A549 (cell line): ENCODE results near the gene MDM1. TPM values are rescaled to one million over a fixed set of nuclear protein-coding genes. Genes with fewer than 3 reads are reported as not detected.

ENCODE experiments used
- ATAC-seq, 2 experiments: fragments of 200-7000 bp in 1 of 2; fragments of >200 bp in 1 of 2; cut with Nextera tagmentation in 1 of 2; cut with Tn5 transposase in 1 of 2; 3 replicates each; pipeline versions ENCODE4 v1.8.0 to v1.9.1; 2018 to 2020; ENCODE audit warnings: mild to moderate bottlenecking in 1 of 2, moderate library complexity in 1 of 2
- CTCF ChIA-PET: fragments of 300-600 bp; sonication (Branson Sonifier 250); formaldehyde crosslinking; extraction: SDS; loops from one replicate; lab custom pipeline; 2021; ENCODE audit warnings: antibody characterized with exemption, inconsistent platforms; lab: Yijun Ruan, JAX
- POLR2A ChIA-PET: fragments of 350-600 bp; formaldehyde crosslinking; extraction: SDS; loops from one replicate; lab custom pipeline; 2021; ENCODE audit warnings: antibody characterized with exemption, inconsistent platforms; lab: Yijun Ruan, JAX
- DNase-seq, 2 experiments: peaks; one replicate each; pipeline versions ENCODE4 v3.0.0 to v3.0.0-alpha.2; 2011 to 2016; ENCODE audit warnings: low read depth in 1 of 2, low spot score in 1 of 2
- FAIRE-seq: peaks from 2 replicates; lab custom pipeline; 2011; peaks lifted over from hg19 to GRCh38; lab: Jason Lieb, UNC
- H3K27ac ChIP-seq, 2 experiments: fragments of >200 bp; sonication (Bioruptor Twin); formaldehyde crosslinking; 3 replicates each; pipeline ENCODE4 v1.5.1; 2016 to 2017
- H3K4me1 ChIP-seq: fragments of >200 bp; sonication (Bioruptor Twin); formaldehyde crosslinking; 3 replicates; pipeline ENCODE4 v1.6.1; 2016
- H3K4me2 ChIP-seq: fragments of >200 bp; sonication (Bioruptor Twin); formaldehyde crosslinking; 3 replicates; pipeline ENCODE4 v1.6.1; 2016
- H3K4me3 ChIP-seq: fragments of >200 bp; sonication (Bioruptor Twin); formaldehyde crosslinking; 3 replicates; pipeline ENCODE4 v1.5.1; 2016
- H3K9me3 ChIP-seq: fragments of >200 bp; sonication (Bioruptor Twin); formaldehyde crosslinking; 3 replicates; pipeline ENCODE4 v1.6.1; 2016
- BCL3 ChIP-seq: fragments of >200 bp; sonication (Bioruptor Twin); formaldehyde crosslinking; IDR thresholded peaks from 3 replicates; pipeline ENCODE4 v1.6.1; 2016
- CBX2 ChIP-seq: fragments of 200-600 bp; sonication (generic); IDR thresholded peaks from 2 replicates; pipeline ENCODE4 v1.6.1; 2016; ENCODE audit warnings: low read depth, mild to moderate bottlenecking, borderline replicate concordance
- CEBPB ChIP-seq, 2 experiments: fragments of >200 bp in 1 of 2; sonication (Bioruptor Twin) in 1 of 2; formaldehyde crosslinking in 1 of 2; IDR thresholded peaks; 2 replicates each; pipeline ENCODE4 v1.6.1; 2012 to 2016
- CHD2 ChIP-seq: fragments of 150-350 bp; IDR thresholded peaks from 2 replicates; pipeline ENCODE4 v1.6.1; 2014; ENCODE audit warnings: low read length; ENCODE audit not compliant: partially characterized antibody
- EHMT2 ChIP-seq: fragments of 200-600 bp; sonication (generic); IDR thresholded peaks from 2 replicates; pipeline ENCODE4 v1.6.1; 2016; ENCODE audit warnings: antibody characterized with exemption, low read depth, mild to moderate bottlenecking, moderate library complexity
- ELK1 ChIP-seq: fragments of 150-350 bp; IDR thresholded peaks from 2 replicates; pipeline ENCODE4 v1.6.1; 2014; ENCODE audit warnings: low read depth, mild to moderate bottlenecking, low read length
- EP300 ChIP-seq, 2 experiments: fragments of >200 bp; sonication (Bioruptor Twin); formaldehyde crosslinking; IDR thresholded peaks; 2 replicates in 1 of 2; 3 replicates in 1 of 2; pipeline ENCODE4 v1.6.1; 2016 to 2017
- ESRRA ChIP-seq: fragments of 150-350 bp; IDR thresholded peaks from 2 replicates; pipeline ENCODE4 v1.6.1; 2014; ENCODE audit warnings: mild to moderate bottlenecking, low read length, borderline replicate concordance
- FOSB ChIP-seq: fragments of 250-450 bp; sonication (Bioruptor Pico); IDR thresholded peaks from 2 replicates; pipeline ENCODE4 v1.5.0; 2020; ENCODE audit warnings: mild to moderate bottlenecking, moderate library complexity
- FOSL2 ChIP-seq, 2 experiments: fragments of 450-650 bp in 1 of 2; fragments of >200 bp in 1 of 2; sonication (Bioruptor Twin) in 1 of 2; formaldehyde crosslinking; IDR thresholded peaks; 2 replicates each; pipeline versions ENCODE4 v1.5.0 to v1.6.1; 2016 to 2020; ENCODE audit warnings: mild to moderate bottlenecking in 1 of 2, moderate library complexity in 1 of 2
- GATA3 ChIP-seq: IDR thresholded peaks from 2 replicates; pipeline ENCODE4 v1.6.1; 2012; ENCODE audit warnings: borderline replicate concordance
- HOXB13 ChIP-seq: fragments of 250-450 bp; sonication (Bioruptor Pico); IDR thresholded peaks from 2 replicates; pipeline ENCODE4 v1.5.0; 2020; ENCODE audit warnings: low read depth, mild to moderate bottlenecking, moderate library complexity
- HOXB5 ChIP-seq: fragments of 250-450 bp; sonication (Bioruptor Pico); IDR thresholded peaks from 2 replicates; pipeline ENCODE4 v1.5.0; 2020; ENCODE audit warnings: mild to moderate bottlenecking, moderate library complexity
- JUN ChIP-seq, 2 experiments: fragments of >200 bp; sonication (Bioruptor Twin); formaldehyde crosslinking; IDR thresholded peaks; 2 replicates in 1 of 2; 3 replicates in 1 of 2; pipeline ENCODE4 v1.6.1; 2016 to 2017
- MAFK ChIP-seq: fragments of 450-650 bp; IDR thresholded peaks from 2 replicates; pipeline ENCODE4 v1.6.1; 2014; ENCODE audit not compliant: partially characterized antibody
- MYC ChIP-seq: IDR thresholded peaks from 2 replicates; pipeline ENCODE4 v1.6.1; 2012; ENCODE audit warnings: mild to moderate bottlenecking, inconsistent platforms, low read length, improper control_type of control experiment, borderline replicate concordance
- POLR2AphosphoS2 ChIP-seq: conservative IDR thresholded peaks from 2 replicates; pipeline ENCODE4 v1.6.1; 2012; ENCODE audit warnings: low read length, improper control_type of control experiment, inconsistent platforms
- RARB ChIP-seq: fragments of 250-450 bp; sonication (Bioruptor Pico); IDR thresholded peaks from 2 replicates; pipeline ENCODE4 v1.8.0; 2021; ENCODE audit warnings: mild to moderate bottlenecking, moderate library complexity
- RFX5 ChIP-seq: fragments of 450-650 bp; IDR thresholded peaks from 2 replicates; pipeline ENCODE4 v1.7.1; 2014; ENCODE audit warnings: antibody characterized with exemption, mild to moderate bottlenecking, moderate library complexity
- SMC3 ChIP-seq: fragments of >200 bp; sonication (Bioruptor Twin); formaldehyde crosslinking; IDR thresholded peaks from 3 replicates; pipeline ENCODE4 v1.6.1; 2018; ENCODE audit warnings: inconsistent platforms
- SREBF2 ChIP-seq: fragments of 450-650 bp; IDR thresholded peaks from 2 replicates; pipeline ENCODE4 v1.6.1; 2014; ENCODE audit warnings: mild to moderate bottlenecking, moderate library complexity
- USF2 ChIP-seq: fragments of 450-650 bp; IDR thresholded peaks from 2 replicates; pipeline ENCODE4 v1.6.1; 2014; ENCODE audit warnings: antibody characterized with exemption
- ZSCAN20 ChIP-seq: fragments of 250-450 bp; sonication (Bioruptor Pico); IDR thresholded peaks from 2 replicates; pipeline ENCODE4 v1.8.0; 2022; ENCODE audit warnings: mild to moderate bottlenecking, moderate library complexity
- WGBS: methylation state at CpG from one replicate; pipeline ENCODE4 v1.1.6; 2017; ENCODE audit errors: missing lambda C conversion rate; 5-methylcytosine and 5-hydroxymethylcytosine counted together
- polyA plus RNA-seq, 4 experiments: library from polyadenylated mRNA; depleted of rRNA in 3 of 4; stranded (reverse); fragments of >200 nt; fragmentation: RNase III in 1 of 4; extraction: RNeasy Plus Mini Kit Qiagen cat#74134 plus additional on column Dnase treatment in 1 of 4; gene quantifications; 2 replicates in 3 of 4; 3 replicates in 1 of 4; pipeline ENCODE4 v1.2.3, GENCODE V29; 2011 to 2017

Gene MDM1
- polyA plus RNA-seq, 2 of the 4 experiments (the other 2 are of a cell fraction), result 12.5 to 24.5 TPM

- ChIA-PET CTCF (interaction anchor here (1.0 to 1.5 kb wide), 2 partner anchors 14 to 20 kb away, joined by 3 to 8 read pairs; no protein-coding TSS in a partner anchor), POLR2A (no interaction called here)
- FAIRE-seq (no peak), ATAC-seq (peak in 1 of 2 experiments; percentile 23; a peak in 1 of 6 replicates), DNase-seq (peak in 1 of 2 experiments; percentile 59)
- H3K9me3 ChIP-seq, result no peaks in the 10 kb centered on the region
- H3K27ac ChIP-seq, result no peak overlapping the region
- TF ChIP-seq EHMT2, result no peak
- no peak overlapping the region for H3K4me3 ChIP-seq
- peaks cover 12% of the 10 kb centered on the region for H3K4me1 ChIP-seq
- peak overlapping the region; percentile 37 for H3K4me2 ChIP-seq
- WGBS, result 36% methylated on average over 5 of the region's 5 CpGs
Measured at GRCh38 chr12:68378872-68379606, 46.9 kb upstream of the MDM1 start.

- ATAC-seq (no peak), DNase-seq (no peak), FAIRE-seq (no peak)
- POLR2A ChIA-PET, result interaction anchor here (1.1 kb wide), 1 partner anchor 13 kb away, joined by 4 read pairs; no protein-coding TSS in a partner anchor
- Histone ChIP-seq H3K4me2 (no peak overlapping the region), H3K9me3 (no peaks in the 10 kb centered on the region), H3K4me1 (peaks cover 12% of the 10 kb centered on the region), H3K4me3 (no peak overlapping the region), H3K27ac (no peak overlapping the region)
- WGBS, result 52% methylated on average over 3 of the region's 3 CpGs
- no peak for TF ChIP-seq POLR2AphosphoS2
- TF ChIP-seq MYC, result no peak
- TF ChIP-seq MAFK, result no peak
- CTCF ChIA-PET, result interaction anchor here (1.0 to 1.5 kb wide), 3 partner anchors 15 to 28 kb away, joined by 3 to 8 read pairs (median 3); no protein-coding TSS in a partner anchor
Measured at GRCh38 chr12:68377881-68378280, 45.7 kb upstream of the MDM1 start.

GRCh38 chr12:68376901-68377300 lies 44.7 kb upstream of the MDM1 start:
- Histone ChIP-seq H3K4me1 (peaks cover 12% of the 10 kb centered on the region), H3K4me3 (no peak overlapping the region), H3K4me2 (no peak overlapping the region), H3K9me3 (no peaks in the 10 kb centered on the region), H3K27ac (no peak overlapping the region)
- 79% methylated on average over 7 of the region's 7 CpGs for WGBS
- no peak for DNase-seq
- FAIRE-seq, result no peak
- CTCF ChIA-PET, result interaction anchor here (1.5 kb wide), 1 partner anchor 29 kb away, joined by 3 read pairs; no protein-coding TSS in a partner anchor
- no peak for ATAC-seq
- no peak for TF ChIP-seq RARB (CRISPR knock-in tag)
- TF ChIP-seq GATA3, result no peak
- no peak for TF ChIP-seq RFX5
- TF ChIP-seq FOSB (CRISPR knock-in tag), result no peak
- TF ChIP-seq MYC, result no peak
- no peak for TF ChIP-seq CBX2
- POLR2A ChIA-PET, result no interaction called here

- Histone ChIP-seq H3K4me1 (peaks cover 12% of the 10 kb centered on the region), H3K4me3 (no peak overlapping the region), H3K9me3 (no peaks in the 10 kb centered on the region), H3K4me2 (no peak overlapping the region), H3K27ac (no peak overlapping the region)
- ATAC-seq (no peak), FAIRE-seq (no peak), DNase-seq (no peak)
- ChIA-PET POLR2A (no interaction called here), CTCF (interaction anchor here (1.5 kb wide), 1 partner anchor 30 kb away, joined by 3 read pairs; no protein-coding TSS in a partner anchor)
- WGBS, result 66% methylated on average over 4 of the region's 4 CpGs
- TF ChIP-seq RARB (CRISPR knock-in tag) (no peak), HOXB5 (CRISPR knock-in tag) (no peak), EP300 (IDR thresholded peaks at IDR 0.05) (no peak), JUN (IDR thresholded peaks at IDR 0.05) (no peak), CEBPB (IDR thresholded peaks at IDR 0.05) (no peak), HOXB13 (CRISPR knock-in tag) (no peak), USF2 (no peak), ZSCAN20 (no peak), SMC3 (no peak), ELK1 (no peak), CHD2 (no peak), BCL3 (no peak), ESRRA (no peak), POLR2AphosphoS2 (no peak), MAFK (no peak), FOSL2 (IDR thresholded peaks at IDR 0.05) (no peak), FOSL2 (CRISPR knock-in tag; IDR thresholded peaks at IDR 0.05) (no peak), SREBF2 (no peak)
Measured at GRCh38 chr12:68375756-68376695, 43.9 kb upstream of the MDM1 start.
